ENCODE results near the gene EBF3. TPM values are rescaled to one million over a fixed set of nuclear protein-coding genes. Genes with fewer than 3 reads are reported as not detected.

Gene EBF3
- total RNA-seq, 4 donors from 2014 or later = 1.4 to 4.2 (median 2.4) TPM

GRCh38 chr10:129968020-129968852, 4.2 kb upstream of the EBF3 start:
- Histone ChIP-seq H3K27ac (no peak overlapping the region), H3K4me1 (peaks cover 69% of the 10 kb centered on the region), H3K27me3 (peaks cover 98% of the 10 kb centered on the region), H3K36me3 (no peaks in the 10 kb centered on the region), H3K9me3 (no peaks in the 10 kb centered on the region), H3K4me3 (no peak overlapping the region)
- DNase-seq (ENCODE audit: low spot score in 2 of 2) = peak in 1 of 2 donors; percentile 76
- WGBS = 47% methylated on average over 23 of the region's 62 CpGs
- TF ChIP-seq EP300 (IDR thresholded peaks at IDR 0.05) (no peak), POLR2AphosphoS5 (IDR thresholded peaks at IDR 0.05) (no peak), CTCF (IDR thresholded peaks at IDR 0.05) (no peak), POLR2A (IDR thresholded peaks at IDR 0.05) (no peak)

- Histone ChIP-seq H3K27ac (no peak overlapping the region), H3K27me3 (peaks cover 98% of the 10 kb centered on the region), H3K4me3 (no peak overlapping the region), H3K36me3 (no peaks in the 10 kb centered on the region), H3K4me1 (peaks cover 73% of the 10 kb centered on the region), H3K9me3 (no peaks in the 10 kb centered on the region)
- TF ChIP-seq CTCF (IDR thresholded peaks at IDR 0.05) = no peak
- no peak for TF ChIP-seq POLR2A (IDR thresholded peaks at IDR 0.05)
- TF ChIP-seq EP300 (IDR thresholded peaks at IDR 0.05) = no peak
- TF ChIP-seq POLR2AphosphoS5 (IDR thresholded peaks at IDR 0.05) = no peak
- peak in 1 of 2 donors; percentile 60 for DNase-seq (ENCODE audit: low spot score in 2 of 2)
- WGBS = 25% methylated on average over 17 of the region's 28 CpGs
Measured at GRCh38 chr10:129967579-129968019, 3.5 kb upstream of the EBF3 start.

GRCh38 chr10:129966889-129967578, 3.0 kb upstream of the EBF3 start:
- Histone ChIP-seq H3K4me1 (peaks cover 72% of the 10 kb centered on the region), H3K36me3 (no peaks in the 10 kb centered on the region), H3K27me3 (peaks cover 98% of the 10 kb centered on the region), H3K4me3 (no peak overlapping the region), H3K27ac (no peak overlapping the region), H3K9me3 (no peaks in the 10 kb centered on the region)
- WGBS = 60% methylated on average over 1 of the region's 60 CpGs
- DNase-seq (ENCODE audit: low spot score in 2 of 2) = peak in 1 of 2 donors; percentile 71
- TF ChIP-seq EP300 (IDR thresholded peaks at IDR 0.05) = no peak
- no peak for TF ChIP-seq POLR2AphosphoS5 (IDR thresholded peaks at IDR 0.05)
- TF ChIP-seq CTCF (IDR thresholded peaks at IDR 0.05) = no peak
- no peak for TF ChIP-seq POLR2A (IDR thresholded peaks at IDR 0.05)

- Histone ChIP-seq H3K4me3 (no peak overlapping the region), H3K4me1 (peaks cover 67% of the 10 kb centered on the region), H3K9me3 (no peaks in the 10 kb centered on the region), H3K27me3 (peaks cover 98% of the 10 kb centered on the region), H3K27ac (no peak overlapping the region), H3K36me3 (no peaks in the 10 kb centered on the region)
- no peak for TF ChIP-seq CTCF (IDR thresholded peaks at IDR 0.05)
- TF ChIP-seq POLR2A (IDR thresholded peaks at IDR 0.05) = no peak
- TF ChIP-seq EP300 (IDR thresholded peaks at IDR 0.05) = no peak
- TF ChIP-seq POLR2AphosphoS5 (IDR thresholded peaks at IDR 0.05) = no peak
- no peak for DNase-seq (ENCODE audit: low spot score in 2 of 2)
- WGBS = 51% methylated on average over 15 of the region's 16 CpGs
Measured at GRCh38 chr10:129966370-129966888, 2.4 kb upstream of the EBF3 start.

GRCh38 chr10:129965959-129966358, 1.9 kb upstream of the EBF3 start:
- no peaks in the 10 kb centered on the region for H3K9me3 ChIP-seq
- no peak overlapping the region for H3K4me3 ChIP-seq
- H3K27me3 ChIP-seq = peaks cover 98% of the 10 kb centered on the region
- H3K4me1 ChIP-seq = peaks cover 62% of the 10 kb centered on the region
- no peaks in the 10 kb centered on the region for H3K36me3 ChIP-seq
- no peak for TF ChIP-seq POLR2A (IDR thresholded peaks at IDR 0.05)
- WGBS = 36% methylated on average over 17 of the region's 17 CpGs
- peak in 1 of 2 donors; percentile 52 for DNase-seq (ENCODE audit: low spot score in 2 of 2)
- no peak overlapping the region for H3K27ac ChIP-seq

Data from suprapubic skin (tissue), 4 donors.